ENCODE results near the gene PPP2R5C. TPM values are rescaled to one million over a fixed set of nuclear protein-coding genes. Genes with fewer than 3 reads are reported as not detected.
A peak's percentile ranks its signal among the peaks of the same experiment; 100 is the strongest.

PPP2R5C gene
- total RNA-seq, 6 donors from 2014 or later: 105 to 208 (median 133) TPM

DNA sequence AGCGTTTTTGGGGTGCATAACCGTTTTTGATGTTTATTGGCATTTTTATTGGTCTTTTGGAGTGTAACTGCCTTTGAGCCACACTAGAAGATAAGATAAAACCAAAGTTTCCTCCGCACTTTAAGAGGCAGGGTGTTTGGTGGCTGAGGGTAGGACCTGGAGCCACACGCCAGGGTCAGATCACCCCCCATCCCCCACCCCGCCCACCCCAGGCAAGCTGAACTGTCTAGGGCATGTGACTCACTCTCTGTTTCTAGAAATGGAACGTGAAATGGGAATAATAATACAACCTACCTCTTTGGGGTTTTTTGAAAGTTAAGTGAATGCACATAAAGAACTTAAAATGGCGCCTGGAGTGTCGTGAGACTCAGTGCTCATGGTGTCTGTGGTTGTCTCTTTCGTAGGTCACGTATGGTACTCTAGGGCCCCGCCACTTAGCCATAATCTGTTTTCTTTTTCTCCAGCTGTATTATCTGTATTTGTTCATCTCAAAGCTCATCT lies 56.0 kb downstream of the PPP2R5C start:
- WGBS, 2 donors: 83 to 86% methylated on average over 11 of the region's 11 CpGs
- no peak for TF ChIP-seq EP300 (IDR thresholded peaks at IDR 0.05)
- no peak for TF ChIP-seq POLR2AphosphoS5 (IDR thresholded peaks at IDR 0.05)
- TF ChIP-seq, protein P1, sequence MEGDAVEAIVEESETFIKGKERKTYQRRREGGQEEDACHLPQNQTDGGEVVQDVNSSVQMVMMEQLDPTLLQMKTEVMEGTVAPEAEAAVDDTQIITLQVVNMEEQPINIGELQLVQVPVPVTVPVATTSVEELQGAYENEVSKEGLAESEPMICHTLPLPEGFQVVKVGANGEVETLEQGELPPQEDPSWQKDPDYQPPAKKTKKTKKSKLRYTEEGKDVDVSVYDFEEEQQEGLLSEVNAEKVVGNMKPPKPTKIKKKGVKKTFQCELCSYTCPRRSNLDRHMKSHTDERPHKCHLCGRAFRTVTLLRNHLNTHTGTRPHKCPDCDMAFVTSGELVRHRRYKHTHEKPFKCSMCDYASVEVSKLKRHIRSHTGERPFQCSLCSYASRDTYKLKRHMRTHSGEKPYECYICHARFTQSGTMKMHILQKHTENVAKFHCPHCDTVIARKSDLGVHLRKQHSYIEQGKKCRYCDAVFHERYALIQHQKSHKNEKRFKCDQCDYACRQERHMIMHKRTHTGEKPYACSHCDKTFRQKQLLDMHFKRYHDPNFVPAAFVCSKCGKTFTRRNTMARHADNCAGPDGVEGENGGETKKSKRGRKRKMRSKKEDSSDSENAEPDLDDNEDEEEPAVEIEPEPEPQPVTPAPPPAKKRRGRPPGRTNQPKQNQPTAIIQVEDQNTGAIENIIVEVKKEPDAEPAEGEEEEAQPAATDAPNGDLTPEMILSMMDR (IDR thresholded peaks at IDR 0.05): no peak
- TF ChIP-seq POLR2A (IDR thresholded peaks at IDR 0.05): no peak
- H3K4me1 ChIP-seq: peaks cover 13 to 38% (median 23%) of the 10 kb centered on the region in 4 donors
- no peaks in the 10 kb centered on the region for H3K27me3 ChIP-seq
- H3K36me3 ChIP-seq: peaks cover 0 to 12% (median 4%) of the 10 kb centered on the region in 4 donors
- no peaks in the 10 kb centered on the region for H3K9me3 ChIP-seq
- ATAC-seq (ENCODE audit: low FRiP score in 2 of 2) (no peak), DNase-seq (no peak)
- no peak overlapping the region for H3K4me3 ChIP-seq
- H3K27ac ChIP-seq: peak overlapping the region in 3 of 4 donors; percentile 36 to 70 (median 53)

DNA sequence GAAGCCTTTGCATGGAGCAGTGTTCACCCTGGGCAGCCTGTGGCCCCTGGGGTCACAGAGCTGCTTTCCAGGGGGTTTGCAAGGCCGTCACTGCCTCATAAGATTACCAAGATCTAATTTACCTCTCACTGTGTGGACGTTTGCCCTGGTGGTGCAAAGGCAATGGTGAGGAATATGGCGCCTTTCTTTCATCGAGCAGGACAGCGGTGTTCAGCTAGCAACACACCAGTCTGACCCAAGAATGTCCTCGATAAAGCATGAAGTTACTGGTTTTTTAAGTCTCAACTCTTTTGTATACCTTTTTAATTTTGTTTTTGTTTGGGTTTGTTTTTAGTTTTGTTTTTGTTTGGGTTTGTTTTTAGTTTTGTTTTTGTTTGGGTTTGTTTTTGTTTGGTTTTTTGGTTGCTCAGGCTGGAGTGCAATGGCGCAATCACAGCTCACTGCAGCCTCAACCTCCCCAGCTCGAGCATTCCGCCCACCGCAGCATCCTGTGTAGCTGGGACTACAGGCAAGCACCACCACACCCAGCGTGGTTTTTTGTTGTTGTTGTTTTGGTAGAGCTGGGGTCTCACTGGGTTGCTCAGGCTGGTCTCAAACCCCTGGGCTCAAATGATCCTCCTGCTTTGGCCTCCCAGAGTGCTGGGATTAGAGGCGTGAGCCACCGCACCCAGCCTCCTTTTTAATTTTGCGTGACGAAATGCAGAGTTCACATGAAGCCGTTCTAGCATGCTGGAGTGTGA lies 57.9 kb downstream of the PPP2R5C start:
- Histone ChIP-seq H3K36me3 (peaks cover 0 to 10% (median 4%) of the 10 kb centered on the region in 4 donors), H3K9me3 (no peaks in the 10 kb centered on the region), H3K27me3 (no peaks in the 10 kb centered on the region), H3K4me3 (no peak overlapping the region), H3K4me1 (peaks cover 13 to 36% (median 21%) of the 10 kb centered on the region in 4 donors), H3K27ac (peak overlapping the region; percentile 44 to 87 (median 61))
- TF ChIP-seq POLR2A (IDR thresholded peaks at IDR 0.05): peak in 1 of 4 donors; percentile 9
- TF ChIP-seq EP300 (IDR thresholded peaks at IDR 0.05): no peak
- TF ChIP-seq, protein P1 (IDR thresholded peaks at IDR 0.05): no peak
- peak in 1 of 2 donors; percentile 36 for TF ChIP-seq POLR2AphosphoS5 (IDR thresholded peaks at IDR 0.05)
- ATAC-seq (ENCODE audit: low FRiP score in 2 of 2): no peak
- DNase-seq: peak in 1 of 2 donors; percentile 52
- WGBS, 2 donors: 90 to 92% methylated on average over 16 of the region's 16 CpGs

DNA sequence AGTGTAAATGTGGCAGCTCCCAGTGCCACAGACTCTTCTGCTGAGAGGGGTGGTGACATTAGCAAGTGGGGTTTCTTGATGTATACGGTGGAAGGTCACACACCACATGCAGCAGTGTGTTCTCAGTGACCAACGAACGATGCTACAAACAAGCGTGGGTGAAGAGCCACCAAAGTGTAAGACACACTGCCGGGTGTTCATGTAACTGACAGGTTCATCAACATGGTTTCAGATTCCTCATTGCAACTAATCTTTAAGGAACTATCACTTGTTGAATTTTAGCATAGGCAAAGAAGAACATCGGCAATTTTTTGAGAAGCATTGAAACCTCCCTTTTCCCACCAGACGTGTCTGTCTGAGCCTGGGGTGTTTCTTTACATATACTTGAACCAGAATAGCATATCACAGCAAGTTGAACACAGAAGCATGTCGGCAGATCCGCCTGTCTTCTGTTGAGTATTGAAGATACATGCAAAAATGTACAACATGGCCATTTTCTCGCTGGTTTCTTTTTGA lies 58.8 kb downstream of the PPP2R5C start:
- Histone ChIP-seq H3K27ac (peak overlapping the region; percentile 1 to 87 (median 22)), H3K36me3 (peaks cover 0 to 9% (median 2%) of the 10 kb centered on the region in 4 donors), H3K4me3 (no peak overlapping the region), H3K27me3 (no peaks in the 10 kb centered on the region), H3K9me3 (no peaks in the 10 kb centered on the region), H3K4me1 (peaks cover 23 to 37% (median 24%) of the 10 kb centered on the region in 4 donors)
- ATAC-seq (ENCODE audit: low FRiP score in 2 of 2) (no peak), DNase-seq (no peak)
- 76 to 83% methylated on average over 10 of the region's 10 CpGs for WGBS, 2 donors
- TF ChIP-seq POLR2A (IDR thresholded peaks at IDR 0.05) (peak in 1 of 4 donors; percentile 47), POLR2AphosphoS5 (IDR thresholded peaks at IDR 0.05) (peak in 1 of 2 donors; percentile 22), EP300 (IDR thresholded peaks at IDR 0.05) (no peak)
- TF ChIP-seq, protein P1 (IDR thresholded peaks at IDR 0.05): no peak

DNA sequence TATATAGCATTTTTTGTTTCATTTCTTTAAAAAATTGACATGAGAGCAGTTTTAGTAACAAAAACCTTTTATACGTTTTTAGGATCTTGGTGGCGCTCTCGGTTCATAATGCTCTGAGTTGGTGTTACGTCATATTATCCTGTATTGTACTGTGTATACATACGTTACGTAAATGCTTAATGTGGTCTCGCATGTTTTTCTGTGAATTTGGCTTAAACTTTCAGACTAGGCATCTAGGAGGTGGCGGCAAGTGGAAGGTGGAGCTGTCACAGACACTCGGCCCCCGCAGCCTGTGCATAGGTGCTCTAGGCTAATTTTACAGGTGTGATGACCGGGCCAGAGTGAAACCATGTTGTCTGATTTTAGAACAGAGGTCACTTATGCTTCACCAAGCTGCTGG lies 60.0 kb downstream of the PPP2R5C start:
- no peaks in the 10 kb centered on the region for H3K27me3 ChIP-seq
- WGBS, 2 donors: 89 to 91% methylated on average over 11 of the region's 11 CpGs
- TF ChIP-seq POLR2A (IDR thresholded peaks at IDR 0.05) (peak in 1 of 4 donors; percentile 64), EP300 (IDR thresholded peaks at IDR 0.05) (no peak), POLR2AphosphoS5 (IDR thresholded peaks at IDR 0.05) (peak in 1 of 2 donors; percentile 33)
- TF ChIP-seq, protein P1 (IDR thresholded peaks at IDR 0.05): no peak
- H3K4me3 ChIP-seq: no peak overlapping the region
- DNase-seq: no peak
- no peaks in the 10 kb centered on the region for H3K9me3 ChIP-seq
- peak overlapping the region in 2 of 4 donors; percentile 87 to 92 for H3K27ac ChIP-seq
- no peak for ATAC-seq (ENCODE audit: low FRiP score in 2 of 2)
- peaks cover 29 to 38% (median 35%) of the 10 kb centered on the region in 4 donors for H3K4me1 ChIP-seq
- peaks cover 0 to 9% (median 2%) of the 10 kb centered on the region in 4 donors for H3K36me3 ChIP-seq

All from upper lobe of left lung (tissue), 6 donors.